CD14-positive monocyte (primary cell): ENCODE measurements around the gene GABRD. TPM values are rescaled to one million over a fixed set of nuclear protein-coding genes. Genes with fewer than 3 reads are reported as not detected.

Experiments
- DNase-seq, 3 donors: peaks; one replicate each; pipeline ENCODE4 v3.0.0-alpha.2; 2011 to 2022
- H2AFZ ChIP-seq: 2 replicates; pipeline ENCODE4 v1.6.0; 2012; ENCODE audit warnings: mild to moderate bottlenecking, low read depth, low read length, inconsistent platforms; ENCODE audit not compliant: insufficient read depth, poor library complexity, severe bottlenecking
- H3K27ac ChIP-seq, 2 donors: 1 replicate in 1 of 2; 2 replicates in 1 of 2; pipeline ENCODE4 v1.5.1; 2012 to 2013; ENCODE audit warnings: low read length in 2 of 2, control low read depth in 1 of 2, inconsistent platforms in 1 of 2, low read depth in 1 of 2, mild to moderate bottlenecking in 1 of 2
- H3K27me3 ChIP-seq, 2 donors: one replicate each; pipeline versions ENCODE4 v1.6.0 to v1.6.1; 2011 to 2013; ENCODE audit warnings: low read length in 2 of 2; ENCODE audit not compliant: control insufficient read depth in 2 of 2, insufficient read depth in 2 of 2
- H3K36me3 ChIP-seq, 2 donors: replicated peaks in 1 of 2; 1 replicate in 1 of 2; 2 replicates in 1 of 2; pipeline versions ENCODE4 v1.5.1 to v1.6.1; 2012 to 2013; ENCODE audit warnings: low read length in 2 of 2, control low read depth in 1 of 2, inconsistent platforms in 1 of 2, mild to moderate bottlenecking in 1 of 2; ENCODE audit not compliant: insufficient read depth in 2 of 2, control insufficient read depth in 1 of 2
- H3K4me1 ChIP-seq, 2 donors: 1 replicate in 1 of 2; 2 replicates in 1 of 2; pipeline versions ENCODE4 v1.5.1 to v1.6.1; 2012 to 2013; ENCODE audit warnings: low read length in 2 of 2, control low read depth in 1 of 2, inconsistent platforms in 1 of 2, mild to moderate bottlenecking in 1 of 2, moderate library complexity in 1 of 2; ENCODE audit not compliant: insufficient read depth in 2 of 2, control insufficient read depth in 1 of 2
- H3K4me2 ChIP-seq: replicated peaks from 2 replicates; pipeline ENCODE3; 2012; ENCODE audit warnings: low read length, moderate library complexity, mild to moderate bottlenecking; ENCODE audit not compliant: poor library complexity, severe bottlenecking; ENCODE audit errors: extremely low read depth
- H3K4me3 ChIP-seq, 3 experiments: fragments of 200-600 bp in 1 of 3; sonication (generic) in 1 of 3; replicated peaks in 1 of 3; 1 replicate in 2 of 3; 2 replicates in 1 of 3; pipeline ENCODE4 v1.5.1; 2011 to 2013; ENCODE audit warnings: low read length in 3 of 3, mild to moderate bottlenecking in 3 of 3, control low read depth in 2 of 3, low read depth in 2 of 3, inconsistent platforms in 1 of 3, moderate library complexity in 1 of 3
- H3K79me2 ChIP-seq: 2 replicates; pipeline ENCODE4 v1.6.0; 2012; ENCODE audit warnings: mild to moderate bottlenecking, control low read depth, inconsistent platforms, low read length, moderate library complexity; ENCODE audit not compliant: insufficient read depth
- H3K9ac ChIP-seq: 2 replicates; pipeline ENCODE4 v1.6.0; 2017; ENCODE audit warnings: low read length, mild to moderate bottlenecking; ENCODE audit not compliant: insufficient read depth, poor library complexity, severe bottlenecking
- H3K9me3 ChIP-seq, 2 donors: replicated peaks in 1 of 2; 1 replicate in 1 of 2; 2 replicates in 1 of 2; pipeline versions ENCODE4 v1.5.1 to v1.6.1; 2012 to 2013; ENCODE audit warnings: low read length in 2 of 2, control low read depth in 1 of 2; ENCODE audit not compliant: control insufficient read depth in 1 of 2, insufficient read depth in 1 of 2
- H4K20me1 ChIP-seq: 2 replicates; pipeline ENCODE4 v1.6.0; 2012; ENCODE audit warnings: mild to moderate bottlenecking, low read length, control low read depth, moderate library complexity; ENCODE audit not compliant: insufficient read depth
- H3K27ac Mint-ChIP-seq, 7 donors: one replicate each; pipeline ENCODE4 v1.8.0; 2020; ENCODE audit warnings: mild to moderate bottlenecking in 7 of 7, mixed read lengths in 7 of 7, moderate library complexity in 6 of 7, inconsistent platforms in 2 of 7
- H3K27me3 Mint-ChIP-seq, 3 donors: one replicate each; pipeline ENCODE4 v1.8.0; 2021 to 2022; ENCODE audit warnings: low read depth in 3 of 3, mild to moderate bottlenecking in 3 of 3, mixed read lengths in 3 of 3, moderate library complexity in 3 of 3, inconsistent platforms in 1 of 3
- H3K36me3 Mint-ChIP-seq, 2 donors: one replicate each; pipeline ENCODE4 v1.8.0; 2020; ENCODE audit warnings: mixed read lengths in 2 of 2, inconsistent platforms in 1 of 2, mild to moderate bottlenecking in 1 of 2
- H3K4me1 Mint-ChIP-seq: one replicate; pipeline ENCODE4 v1.8.0; 2020; ENCODE audit warnings: mild to moderate bottlenecking, mixed read lengths
- H3K4me3 Mint-ChIP-seq, 2 donors: one replicate each; pipeline ENCODE4 v1.8.0; 2020; ENCODE audit warnings: mild to moderate bottlenecking in 2 of 2, mixed read lengths in 2 of 2, moderate library complexity in 1 of 2
- H3K9me3 Mint-ChIP-seq, 7 donors: one replicate each; pipeline ENCODE4 v1.8.0; 2020 to 2022; ENCODE audit warnings: mixed read lengths in 7 of 7, mild to moderate bottlenecking in 6 of 7, moderate library complexity in 6 of 7, inconsistent platforms in 2 of 7
- WGBS: methylation state at CpG from one replicate; pipeline ENCODE4 v1.1.5; 2013; ENCODE audit warnings: missing lambda C conversion rate; ENCODE audit not compliant: insufficient coverage; 5-methylcytosine and 5-hydroxymethylcytosine counted together
- intact Hi-C, 2 donors: fragments of 100-400 bp; cut with micrococcal nuclease; formaldehyde crosslinking; loops; one replicate each; pipeline versions ENCODE4 v1.15.0 to v1.15.1; 2023
- polyA plus RNA-seq, 3 donors: library from polyadenylated mRNA; depleted of rRNA in 1 of 3; unstranded in 2 of 3; stranded (reverse) in 1 of 3; fragments of 300-500 nt in 2 of 3; fragments of >200 nt in 1 of 3; fragmentation: Illumina TruSeq in 2 of 3; gene quantifications; 1 replicate in 2 of 3; 2 replicates in 1 of 3; pipeline ENCODE4 v1.2.3, GENCODE V29; 2012 to 2021
- TF ChIP-seq, protein P1 (sequence below): fragments of 200-600 bp; IDR thresholded peaks from one replicate; pipeline ENCODE4 v1.8.0; 2022; ENCODE audit warnings: antibody characterized with exemption, mild to moderate bottlenecking

GABRD gene
- polyA plus RNA-seq, 3 donors = not detected

DNA sequence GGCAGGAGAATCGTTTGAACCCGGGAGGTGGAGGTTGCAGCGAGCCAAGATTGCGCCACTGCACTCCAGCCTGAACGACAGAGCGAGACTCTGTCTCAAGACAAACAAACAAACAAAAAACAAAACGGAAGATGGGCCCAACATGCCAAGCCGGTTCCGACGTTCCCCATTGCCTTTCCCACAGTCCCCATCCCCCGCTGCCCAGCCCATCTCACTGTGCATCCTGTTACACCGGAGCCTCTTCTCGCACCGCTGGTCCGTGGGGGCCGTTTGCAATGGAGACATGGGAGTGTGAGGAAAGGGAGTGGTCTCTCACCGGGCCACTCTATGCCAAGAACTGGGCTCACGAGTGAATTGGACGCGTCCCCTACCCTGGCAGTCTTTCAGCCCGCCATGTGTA is 14.3 kb upstream of the GABRD start:
- Mint-ChIP-seq H3K4me3 (peak overlapping the region in 1 of 2 donors; percentile 73), H3K27me3 (peaks cover 47 to 66% (median 66%) of the 10 kb centered on the region in 3 donors), H3K36me3 (no peaks in the 10 kb centered on the region), H3K27ac (no peak overlapping the region), H3K4me1 (peaks cover 4% of the 10 kb centered on the region), H3K9me3 (peaks cover 0 to 11% (median 2%) of the 10 kb centered on the region in 7 donors)
- H3K79me2 ChIP-seq = no peaks in the 10 kb centered on the region
- intact Hi-C loops = no loop called here
- WGBS = 88% methylated on average over 19 of the region's 21 CpGs
- no peaks in the 10 kb centered on the region for H3K4me1 ChIP-seq
- no peak overlapping the region for H3K9ac ChIP-seq
- peaks cover 11 to 38% of the 10 kb centered on the region in 2 donors for H3K27me3 ChIP-seq
- no peak overlapping the region for H2AFZ ChIP-seq
- DNase-seq = no peak
- H3K36me3 ChIP-seq = no peaks in the 10 kb centered on the region
- no peaks in the 10 kb centered on the region for H4K20me1 ChIP-seq
- TF ChIP-seq, protein P1, sequence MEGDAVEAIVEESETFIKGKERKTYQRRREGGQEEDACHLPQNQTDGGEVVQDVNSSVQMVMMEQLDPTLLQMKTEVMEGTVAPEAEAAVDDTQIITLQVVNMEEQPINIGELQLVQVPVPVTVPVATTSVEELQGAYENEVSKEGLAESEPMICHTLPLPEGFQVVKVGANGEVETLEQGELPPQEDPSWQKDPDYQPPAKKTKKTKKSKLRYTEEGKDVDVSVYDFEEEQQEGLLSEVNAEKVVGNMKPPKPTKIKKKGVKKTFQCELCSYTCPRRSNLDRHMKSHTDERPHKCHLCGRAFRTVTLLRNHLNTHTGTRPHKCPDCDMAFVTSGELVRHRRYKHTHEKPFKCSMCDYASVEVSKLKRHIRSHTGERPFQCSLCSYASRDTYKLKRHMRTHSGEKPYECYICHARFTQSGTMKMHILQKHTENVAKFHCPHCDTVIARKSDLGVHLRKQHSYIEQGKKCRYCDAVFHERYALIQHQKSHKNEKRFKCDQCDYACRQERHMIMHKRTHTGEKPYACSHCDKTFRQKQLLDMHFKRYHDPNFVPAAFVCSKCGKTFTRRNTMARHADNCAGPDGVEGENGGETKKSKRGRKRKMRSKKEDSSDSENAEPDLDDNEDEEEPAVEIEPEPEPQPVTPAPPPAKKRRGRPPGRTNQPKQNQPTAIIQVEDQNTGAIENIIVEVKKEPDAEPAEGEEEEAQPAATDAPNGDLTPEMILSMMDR = no peak
- no peak overlapping the region for H3K4me2 ChIP-seq
- no peak overlapping the region for H3K4me3 ChIP-seq
- H3K27ac ChIP-seq = no peak overlapping the region
- H3K9me3 ChIP-seq = no peaks in the 10 kb centered on the region

DNA sequence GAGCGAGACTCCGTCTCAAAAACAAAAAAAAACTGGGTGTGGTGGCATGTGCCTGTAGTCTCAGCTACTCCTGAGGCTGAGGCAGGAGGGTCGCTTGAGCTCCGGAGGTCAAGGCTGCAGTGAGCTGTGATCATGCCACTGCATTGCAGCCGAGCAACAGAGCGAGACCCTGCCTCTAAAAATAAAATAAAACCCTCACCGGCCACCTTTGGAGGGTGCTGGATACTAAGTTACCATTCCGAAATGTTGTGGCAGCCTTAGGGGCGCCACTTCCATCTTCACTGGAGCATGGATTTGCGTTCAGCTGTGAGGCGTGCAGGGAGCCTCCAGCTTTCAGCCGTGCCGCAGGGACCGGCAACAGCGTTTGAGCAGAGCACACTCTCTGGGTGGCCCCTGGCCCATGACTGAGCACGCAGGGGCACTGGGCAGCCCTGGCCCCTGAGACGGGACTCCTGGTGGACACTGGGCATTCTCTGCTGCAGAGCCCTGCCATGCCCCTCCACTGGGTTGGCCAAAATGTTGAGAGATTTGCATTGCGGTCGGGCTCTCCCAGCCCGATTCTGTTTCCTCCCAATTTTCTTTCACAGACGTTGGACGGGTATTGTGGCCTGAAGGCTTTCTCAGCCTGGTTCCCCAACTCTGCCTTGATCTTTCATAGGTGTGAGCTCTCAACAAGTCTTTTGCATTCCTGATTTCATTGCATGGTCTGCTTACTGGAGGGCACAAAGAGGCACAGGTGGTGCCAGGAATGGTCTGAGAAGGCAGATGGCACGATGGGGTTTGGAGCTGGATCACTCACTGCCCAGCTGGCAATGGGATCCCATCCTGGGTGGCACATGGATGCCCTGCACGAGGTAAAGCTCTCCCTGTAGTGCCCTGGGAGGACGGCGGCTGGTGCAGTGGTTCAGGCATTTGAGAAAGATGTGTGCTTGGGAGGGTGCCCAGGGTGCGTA is 9.8 kb upstream of the GABRD start:
- no peak overlapping the region for H3K4me3 ChIP-seq
- H3K79me2 ChIP-seq = no peaks in the 10 kb centered on the region
- no peaks in the 10 kb centered on the region for H4K20me1 ChIP-seq
- Mint-ChIP-seq H3K36me3 (no peaks in the 10 kb centered on the region), H3K27me3 (peaks cover 30 to 60% (median 54%) of the 10 kb centered on the region in 3 donors), H3K4me3 (no peak overlapping the region), H3K4me1 (no peaks in the 10 kb centered on the region), H3K9me3 (peaks cover 0 to 5% (median 2%) of the 10 kb centered on the region in 7 donors), H3K27ac (peak overlapping the region in 1 of 7 donors; percentile 50)
- H3K27ac ChIP-seq = no peak overlapping the region
- TF ChIP-seq, protein P1 = no peak
- H2AFZ ChIP-seq = no peak overlapping the region
- no peak overlapping the region for H3K4me2 ChIP-seq
- no peak overlapping the region for H3K9ac ChIP-seq
- H3K36me3 ChIP-seq = no peaks in the 10 kb centered on the region
- 90% methylated on average over 27 of the region's 27 CpGs for WGBS
- no peak for DNase-seq
- no peaks in the 10 kb centered on the region for H3K9me3 ChIP-seq
- H3K27me3 ChIP-seq = peaks cover 0 to 27% of the 10 kb centered on the region in 2 donors
- intact Hi-C loops = no loop called here
- no peaks in the 10 kb centered on the region for H3K4me1 ChIP-seq
